PFSK-1 (cell line): ENCODE results near the gene KIRREL3.

Experiments used
- FOXP2 ChIP-seq: optimal IDR thresholded peaks from 2 replicates; pipeline ENCODE3; 2011; ENCODE audit warnings: borderline replicate concordance, control low read depth, inconsistent platforms; ENCODE audit not compliant: insufficient read depth; ENCODE audit errors: extremely low read length, extremely low read depth
- SIN3A ChIP-seq: IDR thresholded peaks from 2 replicates; pipeline ENCODE4 v1.6.1; 2012; ENCODE audit warnings: mild to moderate bottlenecking, low read length, moderate library complexity, borderline replicate concordance; ENCODE audit not compliant: insufficient read depth

DNA sequence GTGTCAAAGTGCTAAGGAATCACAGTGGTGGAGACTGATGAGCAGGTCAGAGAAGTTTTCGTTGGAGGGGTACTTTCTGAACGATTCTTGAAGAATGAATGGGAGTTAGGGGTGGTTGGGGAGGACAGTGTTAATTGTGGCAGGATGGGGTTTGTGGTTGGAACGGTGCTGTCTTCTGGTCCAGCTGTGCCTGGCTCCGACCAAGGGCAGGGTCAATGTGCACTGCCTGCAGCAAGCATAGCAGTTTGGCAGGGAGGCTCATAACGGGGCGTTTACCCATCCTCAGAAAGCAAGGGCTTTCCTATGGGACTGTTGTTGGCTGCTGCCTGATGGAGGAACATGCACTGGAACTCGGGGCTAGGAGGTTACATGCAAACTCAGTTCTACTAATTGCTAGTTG is 265.8 kb downstream of the KIRREL3 start:
- no peak for TF ChIP-seq SIN3A
- TF ChIP-seq FOXP2: no peak
